Measurements from ENCODE around the gene LRP1B.

Gene LRP1B

GRCh38 chr2:141035846-141036420 lies 1094.9 kb downstream of the LRP1B start:
- Mint-ChIP-seq H3K4me3 (no peak overlapping the region), H3K27ac (no peak overlapping the region), H3K27me3 (no peaks in the 10 kb centered on the region), H3K36me3 (no peaks in the 10 kb centered on the region), H3K9me3 (peaks cover 0 to 1% of the 10 kb centered on the region in 2 donors), H3K4me1 (no peaks in the 10 kb centered on the region)
- ATAC-seq (replicated peaks) (no peak), DNase-seq (no peak)

- H3K4me3 Mint-ChIP-seq = no peak overlapping the region
- DNase-seq (no peak), ATAC-seq (replicated peaks) (no peak)
- no peaks in the 10 kb centered on the region for H3K36me3 Mint-ChIP-seq
- no peaks in the 10 kb centered on the region for H3K9me3 Mint-ChIP-seq
- no peak overlapping the region for H3K27ac Mint-ChIP-seq
- no peaks in the 10 kb centered on the region for H3K4me1 Mint-ChIP-seq
- no peaks in the 10 kb centered on the region for H3K27me3 Mint-ChIP-seq
These were observed 1101.3 kb downstream of the LRP1B start for GRCh38 chr2:141029428-141030078.

- DNase-seq = no peak
- no peak overlapping the region for H3K27ac Mint-ChIP-seq
- H3K4me3 Mint-ChIP-seq = no peak overlapping the region
- ATAC-seq (replicated peaks) = no peak
- H3K4me1 Mint-ChIP-seq = no peaks in the 10 kb centered on the region
- H3K9me3 Mint-ChIP-seq = no peaks in the 10 kb centered on the region
- H3K27me3 Mint-ChIP-seq = no peaks in the 10 kb centered on the region
- no peaks in the 10 kb centered on the region for H3K36me3 Mint-ChIP-seq
These were observed 1103.6 kb downstream of the LRP1B start for GRCh38 chr2:141027221-141027620.

- ATAC-seq (replicated peaks) (no peak), DNase-seq (no peak)
- Mint-ChIP-seq H3K4me3 (no peak overlapping the region), H3K27me3 (no peaks in the 10 kb centered on the region), H3K27ac (no peak overlapping the region), H3K9me3 (no peaks in the 10 kb centered on the region), H3K4me1 (no peaks in the 10 kb centered on the region), H3K36me3 (no peaks in the 10 kb centered on the region)
These were observed 1109.2 kb downstream of the LRP1B start for GRCh38 chr2:141021611-141022010.

GRCh38 chr2:141021109-141021508 lies 1109.7 kb downstream of the LRP1B start:
- no peak overlapping the region for H3K27ac Mint-ChIP-seq
- no peaks in the 10 kb centered on the region for H3K36me3 Mint-ChIP-seq
- no peak overlapping the region for H3K4me3 Mint-ChIP-seq
- H3K27me3 Mint-ChIP-seq = no peaks in the 10 kb centered on the region
- no peaks in the 10 kb centered on the region for H3K9me3 Mint-ChIP-seq
- DNase-seq = no peak
- ATAC-seq (replicated peaks) = no peak
- no peaks in the 10 kb centered on the region for H3K4me1 Mint-ChIP-seq

- Mint-ChIP-seq H3K4me1 (no peaks in the 10 kb centered on the region), H3K27ac (no peak overlapping the region), H3K9me3 (no peaks in the 10 kb centered on the region), H3K27me3 (no peaks in the 10 kb centered on the region), H3K36me3 (no peaks in the 10 kb centered on the region), H3K4me3 (no peak overlapping the region)
- DNase-seq (no peak), ATAC-seq (replicated peaks) (no peak)
These were observed 1110.5 kb downstream of the LRP1B start for GRCh38 chr2:141020346-141020745.

- Mint-ChIP-seq H3K4me1 (no peaks in the 10 kb centered on the region), H3K4me3 (no peak overlapping the region), H3K9me3 (no peaks in the 10 kb centered on the region), H3K27me3 (no peaks in the 10 kb centered on the region), H3K36me3 (no peaks in the 10 kb centered on the region), H3K27ac (no peak overlapping the region)
- ATAC-seq (replicated peaks) = no peak
- DNase-seq = no peak
These were observed 1115.3 kb downstream of the LRP1B start for GRCh38 chr2:141015341-141016047.

GRCh38 chr2:141003967-141004657 lies 1126.7 kb downstream of the LRP1B start:
- Mint-ChIP-seq H3K36me3 (no peaks in the 10 kb centered on the region), H3K9me3 (peaks cover 2 to 4% of the 10 kb centered on the region in 2 donors), H3K27me3 (no peaks in the 10 kb centered on the region), H3K27ac (no peak overlapping the region), H3K4me3 (no peak overlapping the region), H3K4me1 (no peaks in the 10 kb centered on the region)
- no peak for DNase-seq
- ATAC-seq (replicated peaks) = no peak

GRCh38 chr2:141001750-141002149 lies 1129.1 kb downstream of the LRP1B start:
- no peaks in the 10 kb centered on the region for H3K27me3 Mint-ChIP-seq
- H3K4me3 Mint-ChIP-seq = no peak overlapping the region
- ATAC-seq (replicated peaks) (no peak), DNase-seq (no peak)
- H3K36me3 Mint-ChIP-seq = no peaks in the 10 kb centered on the region
- peaks cover 2 to 4% of the 10 kb centered on the region in 2 donors for H3K9me3 Mint-ChIP-seq
- no peak overlapping the region for H3K27ac Mint-ChIP-seq
- H3K4me1 Mint-ChIP-seq = no peaks in the 10 kb centered on the region

- Mint-ChIP-seq H3K9me3 (peaks cover 1 to 3% of the 10 kb centered on the region in 2 donors), H3K4me1 (no peaks in the 10 kb centered on the region), H3K27ac (no peak overlapping the region), H3K27me3 (no peaks in the 10 kb centered on the region), H3K4me3 (no peak overlapping the region), H3K36me3 (no peaks in the 10 kb centered on the region)
- DNase-seq (no peak), ATAC-seq (replicated peaks) (no peak)
These were observed 1132.2 kb downstream of the LRP1B start for GRCh38 chr2:140998577-140998976.

GRCh38 chr2:140998017-140998416 lies 1132.8 kb downstream of the LRP1B start:
- Mint-ChIP-seq H3K4me3 (no peak overlapping the region), H3K9me3 (no peaks in the 10 kb centered on the region), H3K27ac (no peak overlapping the region), H3K27me3 (no peaks in the 10 kb centered on the region), H3K36me3 (no peaks in the 10 kb centered on the region), H3K4me1 (no peaks in the 10 kb centered on the region)
- DNase-seq (no peak), ATAC-seq (replicated peaks) (no peak)

- DNase-seq (no peak), ATAC-seq (replicated peaks) (no peak)
- Mint-ChIP-seq H3K36me3 (no peaks in the 10 kb centered on the region), H3K4me3 (no peak overlapping the region), H3K27me3 (no peaks in the 10 kb centered on the region), H3K4me1 (no peaks in the 10 kb centered on the region), H3K27ac (no peak overlapping the region), H3K9me3 (no peaks in the 10 kb centered on the region)
These were observed 1136.0 kb downstream of the LRP1B start for GRCh38 chr2:140994856-140995255.

GRCh38 chr2:140990416-140990815 lies 1140.4 kb downstream of the LRP1B start:
- DNase-seq (no peak), ATAC-seq (replicated peaks) (no peak)
- Mint-ChIP-seq H3K27ac (no peak overlapping the region), H3K4me1 (no peaks in the 10 kb centered on the region), H3K4me3 (no peak overlapping the region), H3K9me3 (no peaks in the 10 kb centered on the region), H3K27me3 (no peaks in the 10 kb centered on the region), H3K36me3 (no peaks in the 10 kb centered on the region)

GRCh38 chr2:140988597-140988996 lies 1142.2 kb downstream of the LRP1B start:
- DNase-seq (no peak), ATAC-seq (replicated peaks) (no peak)
- H3K36me3 Mint-ChIP-seq = no peaks in the 10 kb centered on the region
- no peaks in the 10 kb centered on the region for H3K4me1 Mint-ChIP-seq
- no peaks in the 10 kb centered on the region for H3K27me3 Mint-ChIP-seq
- no peak overlapping the region for H3K27ac Mint-ChIP-seq
- no peak overlapping the region for H3K4me3 Mint-ChIP-seq
- no peaks in the 10 kb centered on the region for H3K9me3 Mint-ChIP-seq

- no peak overlapping the region for H3K27ac Mint-ChIP-seq
- ATAC-seq (replicated peaks) = no peak
- H3K9me3 Mint-ChIP-seq = no peaks in the 10 kb centered on the region
- no peaks in the 10 kb centered on the region for H3K36me3 Mint-ChIP-seq
- no peaks in the 10 kb centered on the region for H3K27me3 Mint-ChIP-seq
- no peaks in the 10 kb centered on the region for H3K4me1 Mint-ChIP-seq
- no peak overlapping the region for H3K4me3 Mint-ChIP-seq
- DNase-seq = no peak
These were observed 1144.4 kb downstream of the LRP1B start for GRCh38 chr2:140986456-140986855.
